Mesothelial cell of epicardium (in vitro differentiated cells): ENCODE results near the gene RASSF9. TPM values are rescaled to one million over a fixed set of nuclear protein-coding genes. Genes with fewer than 3 reads are reported as not detected.

Source experiments
- DNase-seq, 2 experiments: peaks; one replicate each; pipeline ENCODE4 v3.0.0; 2021; ENCODE audit warnings: low spot score in 2 of 2; ENCODE audit not compliant: unreplicated experiment in 2 of 2
- H3K27ac Mint-ChIP-seq: 2 replicates; pipeline ENCODE4 v1.8.0; 2021; ENCODE audit warnings: mixed read lengths
- H3K27me3 Mint-ChIP-seq: 2 replicates; pipeline ENCODE4 v1.8.0; 2021; ENCODE audit warnings: low read depth, mixed read lengths
- H3K36me3 Mint-ChIP-seq: 2 replicates; pipeline ENCODE4 v1.8.0; 2021; ENCODE audit warnings: mixed read lengths
- H3K4me1 Mint-ChIP-seq: 2 replicates; pipeline ENCODE4 v1.8.0; 2021; ENCODE audit warnings: mixed read lengths
- H3K4me3 Mint-ChIP-seq: 2 replicates; pipeline ENCODE4 v1.8.0; 2021; ENCODE audit warnings: mild to moderate bottlenecking, moderate library complexity, mixed read lengths
- H3K9me3 Mint-ChIP-seq: 2 replicates; pipeline ENCODE4 v1.8.0; 2021; ENCODE audit warnings: mixed read lengths
- CTCF ChIP-seq: fragments of 200-600 bp; sonication (generic); IDR thresholded peaks from one replicate; pipeline ENCODE4 v1.5.0; 2021; ENCODE audit warnings: antibody characterized with exemption; ENCODE audit not compliant: unreplicated experiment
- total RNA-seq: library from RNA; stranded (reverse); gene quantifications from 3 replicates; pipeline ENCODE4 v1.2.1, GENCODE V29; 2021

RASSF9 gene
- total RNA-seq, 1 donor from 2014 or later, result 4.9 TPM

GRCh38 chr12:85843606-85844310 is 7.5 kb upstream of the RASSF9 start:
- Mint-ChIP-seq H3K4me3 (no peak overlapping the region), H3K27me3 (no peaks in the 10 kb centered on the region), H3K4me1 (peaks cover 21% of the 10 kb centered on the region), H3K27ac (no peak overlapping the region), H3K9me3 (no peaks in the 10 kb centered on the region), H3K36me3 (no peaks in the 10 kb centered on the region)
- no peak for DNase-seq
- TF ChIP-seq CTCF, result no peak

GRCh38 chr12:85835426-85836196 is 598 bp downstream of the RASSF9 start:
- no peak for TF ChIP-seq CTCF
- peak overlapping the region; percentile 89 for H3K27ac Mint-ChIP-seq
- no peak for DNase-seq
- H3K4me1 Mint-ChIP-seq, result peaks cover 40% of the 10 kb centered on the region
- H3K27me3 Mint-ChIP-seq, result no peaks in the 10 kb centered on the region
- peak overlapping the region; percentile 80 for H3K4me3 Mint-ChIP-seq
- H3K36me3 Mint-ChIP-seq, result no peaks in the 10 kb centered on the region
- no peaks in the 10 kb centered on the region for H3K9me3 Mint-ChIP-seq

GRCh38 chr12:85834378-85834777 is 1.8 kb downstream of the RASSF9 start:
- Mint-ChIP-seq H3K4me1 (peaks cover 40% of the 10 kb centered on the region), H3K27me3 (no peaks in the 10 kb centered on the region), H3K4me3 (peak overlapping the region; percentile 65), H3K27ac (peak overlapping the region; percentile 78), H3K9me3 (no peaks in the 10 kb centered on the region), H3K36me3 (no peaks in the 10 kb centered on the region)
- no peak for DNase-seq
- TF ChIP-seq CTCF, result no peak

- H3K27me3 Mint-ChIP-seq, result no peaks in the 10 kb centered on the region
- peaks cover 40% of the 10 kb centered on the region for H3K4me1 Mint-ChIP-seq
- peaks cover 4% of the 10 kb centered on the region for H3K9me3 Mint-ChIP-seq
- H3K27ac Mint-ChIP-seq, result no peak overlapping the region
- no peak for DNase-seq
- H3K36me3 Mint-ChIP-seq, result no peaks in the 10 kb centered on the region
- TF ChIP-seq CTCF, result no peak
- H3K4me3 Mint-ChIP-seq, result no peak overlapping the region
Observed at GRCh38 chr12:85833579-85833978, 2.6 kb downstream of the RASSF9 start.

GRCh38 chr12:85831327-85831990 is 4.8 kb downstream of the RASSF9 start:
- Mint-ChIP-seq H3K4me3 (no peak overlapping the region), H3K9me3 (peaks cover 8% of the 10 kb centered on the region), H3K36me3 (no peaks in the 10 kb centered on the region), H3K4me1 (peaks cover 35% of the 10 kb centered on the region), H3K27ac (no peak overlapping the region), H3K27me3 (no peaks in the 10 kb centered on the region)
- no peak for DNase-seq
- TF ChIP-seq CTCF, result no peak
